ENCODE measurements around the gene CEMIP. TPM values are rescaled to one million over a fixed set of nuclear protein-coding genes. Genes with fewer than 3 reads are reported as not detected.
A peak's percentile ranks its signal among the peaks of the same experiment; 100 is the strongest.
"Not testable (repeated sequence)": the region's sequence is repeated elsewhere in the genome, so short reads cannot be mapped to it uniquely, and the experiment has no call there.

CEMIP gene
- total RNA-seq, 6 experiments from 2014 or later = 0.64 to 0.74 TPM; not detected in 4

DNA sequence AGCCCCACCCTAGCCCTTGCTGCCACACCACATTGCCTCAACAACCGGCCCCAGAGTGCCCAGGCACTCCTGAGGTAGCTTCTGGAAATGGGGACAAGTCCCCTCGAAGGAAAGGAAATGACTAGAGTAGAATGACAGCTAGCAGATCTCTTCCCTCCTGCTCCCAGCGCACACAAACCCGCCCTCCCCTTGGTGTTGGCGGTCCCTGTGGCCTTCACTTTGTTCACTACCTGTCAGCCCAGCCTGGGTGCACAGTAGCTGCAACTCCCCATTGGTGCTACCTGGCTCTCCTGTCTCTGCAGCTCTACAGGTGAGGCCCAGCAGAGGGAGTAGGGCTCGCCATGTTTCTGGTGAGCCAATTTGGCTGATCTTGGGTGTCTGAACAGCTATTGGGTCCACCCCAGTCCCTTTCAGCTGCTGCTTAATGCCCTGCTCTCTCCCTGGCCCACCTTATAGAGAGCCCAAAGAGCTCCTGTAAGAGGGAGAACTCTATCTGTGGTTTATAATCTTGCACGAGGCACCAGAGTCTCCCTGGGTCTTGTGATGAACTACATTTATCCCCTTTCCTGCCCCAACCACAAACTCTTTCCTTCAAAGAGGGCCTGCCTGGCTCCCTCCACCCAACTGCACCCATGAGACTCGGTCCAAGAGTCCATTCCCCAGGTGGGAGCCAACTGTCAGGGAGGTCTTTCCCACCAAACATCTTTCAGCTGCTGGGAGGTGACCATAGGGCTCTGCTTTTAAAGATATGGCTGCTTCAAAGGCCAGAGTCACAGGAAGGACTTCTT is 171.3 kb downstream of the CEMIP start:
- DNase-seq (no peak), ATAC-seq (no peak)
- intact Hi-C loops (cut with DNase I) = no loop called here
- TF ChIP-seq, protein P1, sequence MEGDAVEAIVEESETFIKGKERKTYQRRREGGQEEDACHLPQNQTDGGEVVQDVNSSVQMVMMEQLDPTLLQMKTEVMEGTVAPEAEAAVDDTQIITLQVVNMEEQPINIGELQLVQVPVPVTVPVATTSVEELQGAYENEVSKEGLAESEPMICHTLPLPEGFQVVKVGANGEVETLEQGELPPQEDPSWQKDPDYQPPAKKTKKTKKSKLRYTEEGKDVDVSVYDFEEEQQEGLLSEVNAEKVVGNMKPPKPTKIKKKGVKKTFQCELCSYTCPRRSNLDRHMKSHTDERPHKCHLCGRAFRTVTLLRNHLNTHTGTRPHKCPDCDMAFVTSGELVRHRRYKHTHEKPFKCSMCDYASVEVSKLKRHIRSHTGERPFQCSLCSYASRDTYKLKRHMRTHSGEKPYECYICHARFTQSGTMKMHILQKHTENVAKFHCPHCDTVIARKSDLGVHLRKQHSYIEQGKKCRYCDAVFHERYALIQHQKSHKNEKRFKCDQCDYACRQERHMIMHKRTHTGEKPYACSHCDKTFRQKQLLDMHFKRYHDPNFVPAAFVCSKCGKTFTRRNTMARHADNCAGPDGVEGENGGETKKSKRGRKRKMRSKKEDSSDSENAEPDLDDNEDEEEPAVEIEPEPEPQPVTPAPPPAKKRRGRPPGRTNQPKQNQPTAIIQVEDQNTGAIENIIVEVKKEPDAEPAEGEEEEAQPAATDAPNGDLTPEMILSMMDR (IDR thresholded peaks at IDR 0.05) = no peak
- no peak for TF ChIP-seq POLR2A (IDR thresholded peaks at IDR 0.05)
- Histone ChIP-seq H3K27ac (no peak overlapping the region), H3K4me1 (no peaks in the 10 kb centered on the region), H3K9me3 (no peaks in the 10 kb centered on the region), H3K36me3 (peaks cover 0 to 35% (median 6%) of the 10 kb centered on the region in 4 donors), H3K27me3 (no peaks in the 10 kb centered on the region), H3K4me3 (no peak overlapping the region)
- 92% methylated on average over 2 of the region's 8 CpGs for WGBS (ENCODE audit: insufficient coverage, low coverage, low lambda C conversion rate, missing lambda C conversion rate)

GRCh38 chr15:80951941-80952340 is 172.8 kb downstream of the CEMIP start:
- H3K27ac ChIP-seq = no peak overlapping the region
- no peak for TF ChIP-seq POLR2A (IDR thresholded peaks at IDR 0.05)
- TF ChIP-seq, protein P1 (IDR thresholded peaks at IDR 0.05) = no peak
- DNase-seq (no peak), ATAC-seq (no peak)
- no peaks in the 10 kb centered on the region for H3K27me3 ChIP-seq
- H3K4me3 ChIP-seq = no peak overlapping the region
- no peaks in the 10 kb centered on the region for H3K4me1 ChIP-seq
- peaks cover 0 to 35% (median 6%) of the 10 kb centered on the region in 4 donors for H3K36me3 ChIP-seq
- intact Hi-C loops (cut with DNase I) = no loop called here
- no peaks in the 10 kb centered on the region for H3K9me3 ChIP-seq
- WGBS (ENCODE audit: insufficient coverage, low coverage, low lambda C conversion rate, missing lambda C conversion rate) = 61% methylated on average over 3 of the region's 5 CpGs

DNA sequence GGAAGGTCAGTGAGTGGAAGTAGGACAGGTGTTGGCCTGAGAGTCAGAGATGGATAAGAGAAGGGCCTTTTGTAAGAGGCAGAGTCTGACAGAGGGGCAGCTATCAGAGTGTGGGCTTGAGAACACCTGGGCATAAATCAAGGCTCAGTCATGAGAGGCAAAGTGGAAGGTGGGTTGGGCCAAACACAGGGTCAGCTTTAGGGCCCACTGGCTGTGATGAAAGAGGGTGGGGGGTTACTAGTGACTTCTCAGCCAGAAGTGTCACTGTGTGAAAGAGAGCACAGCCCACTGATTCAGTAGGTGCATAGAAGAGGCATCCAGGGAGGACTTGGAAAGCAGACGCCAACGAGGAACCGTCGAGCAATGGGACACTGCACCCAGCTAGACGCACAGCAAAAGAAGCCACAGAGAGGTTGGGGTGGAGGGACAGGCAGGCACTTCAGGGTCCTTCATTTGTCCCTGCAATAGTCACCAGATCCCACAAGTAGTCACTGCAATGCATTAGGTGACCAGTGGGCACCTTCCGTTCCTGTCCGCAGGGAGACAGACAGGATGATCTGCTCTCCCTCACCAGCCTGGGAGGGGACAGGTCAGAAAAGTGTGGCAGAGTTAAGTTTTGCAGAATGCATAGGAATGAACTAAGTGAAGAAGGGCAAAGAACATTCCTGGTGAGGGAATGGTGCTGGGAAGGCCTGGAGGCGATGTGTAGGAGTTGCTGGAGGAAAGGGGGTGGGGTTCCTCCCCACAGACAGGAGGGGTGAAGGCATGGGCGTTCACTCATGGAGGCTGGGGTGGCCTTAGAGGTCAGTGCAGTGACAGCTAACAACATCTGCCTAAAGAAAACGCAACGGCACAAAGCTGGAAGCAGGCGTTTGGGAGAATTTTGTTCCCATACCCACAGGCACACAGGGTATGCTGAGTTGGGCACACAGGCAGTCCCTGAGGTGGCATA is 174.1 kb downstream of the CEMIP start:
- H3K36me3 ChIP-seq = peaks cover 0 to 25% (median 6%) of the 10 kb centered on the region in 4 donors
- H3K27ac ChIP-seq = no peak overlapping the region
- H3K4me1 ChIP-seq = no peaks in the 10 kb centered on the region
- 100% methylated on average over 5 of the region's 12 CpGs for WGBS (ENCODE audit: insufficient coverage, low coverage, low lambda C conversion rate, missing lambda C conversion rate)
- no peaks in the 10 kb centered on the region for H3K27me3 ChIP-seq
- intact Hi-C loops (cut with DNase I) = no loop called here
- DNase-seq (no peak), ATAC-seq (no peak)
- no peaks in the 10 kb centered on the region for H3K9me3 ChIP-seq
- TF ChIP-seq POLR2A (IDR thresholded peaks at IDR 0.05) = no peak
- TF ChIP-seq, protein P1 (IDR thresholded peaks at IDR 0.05) = no peak
- no peak overlapping the region for H3K4me3 ChIP-seq

DNA sequence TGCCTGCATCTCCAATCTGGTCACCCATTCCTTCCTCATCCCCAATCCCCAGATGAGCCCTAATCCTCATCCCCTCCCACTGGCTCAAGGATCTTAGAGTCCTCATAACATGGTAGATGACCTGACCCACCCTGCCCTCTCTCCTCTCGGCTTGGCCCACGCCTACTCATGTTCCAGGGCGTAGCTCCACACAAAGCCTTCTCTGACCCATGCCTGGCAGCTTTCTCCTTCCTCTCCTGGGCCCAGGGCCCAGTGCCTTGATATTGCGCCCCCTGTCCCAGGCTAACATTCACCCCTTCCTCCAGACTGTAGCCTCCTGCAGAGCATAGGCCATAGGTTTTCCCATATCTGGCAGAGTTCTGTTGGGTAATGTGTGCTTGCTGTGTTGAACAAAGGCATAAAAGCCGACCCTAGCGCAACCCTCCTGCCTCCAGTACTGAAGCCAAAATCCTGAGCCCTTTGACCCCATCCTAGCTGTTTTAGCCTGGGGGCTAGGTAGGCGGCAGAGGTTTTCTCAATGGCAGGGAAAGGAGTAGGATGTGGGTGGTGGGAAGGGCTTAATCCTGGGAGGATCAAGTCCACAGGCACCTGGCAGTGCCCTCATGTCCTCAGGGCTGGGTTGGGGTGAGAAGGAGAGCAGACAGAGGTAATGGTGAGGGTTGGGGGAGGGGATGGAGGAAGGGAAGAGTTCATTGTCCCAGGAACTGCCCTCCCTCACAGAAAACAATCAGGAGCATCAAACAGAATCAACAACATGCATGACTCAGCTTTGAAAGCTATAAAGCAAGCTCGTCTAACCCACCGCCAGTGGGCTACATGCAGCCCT is 175.0 kb downstream of the CEMIP start:
- DNase-seq (no peak), ATAC-seq (peak in 2 of 4 donors; percentile 14 to 37)
- TF ChIP-seq, protein P1 (IDR thresholded peaks at IDR 0.05) = no peak
- no peak for TF ChIP-seq POLR2A (IDR thresholded peaks at IDR 0.05)
- 75% methylated on average over 7 of the region's 9 CpGs for WGBS (ENCODE audit: insufficient coverage, low coverage, low lambda C conversion rate, missing lambda C conversion rate)
- no peak overlapping the region for H3K27ac ChIP-seq
- H3K36me3 ChIP-seq = peaks cover 0 to 21% (median 4%) of the 10 kb centered on the region in 4 donors
- H3K9me3 ChIP-seq = no peaks in the 10 kb centered on the region
- no peaks in the 10 kb centered on the region for H3K27me3 ChIP-seq
- H3K4me1 ChIP-seq = no peaks in the 10 kb centered on the region
- H3K4me3 ChIP-seq = no peak overlapping the region
- intact Hi-C loops (cut with DNase I) = no loop called here

DNA sequence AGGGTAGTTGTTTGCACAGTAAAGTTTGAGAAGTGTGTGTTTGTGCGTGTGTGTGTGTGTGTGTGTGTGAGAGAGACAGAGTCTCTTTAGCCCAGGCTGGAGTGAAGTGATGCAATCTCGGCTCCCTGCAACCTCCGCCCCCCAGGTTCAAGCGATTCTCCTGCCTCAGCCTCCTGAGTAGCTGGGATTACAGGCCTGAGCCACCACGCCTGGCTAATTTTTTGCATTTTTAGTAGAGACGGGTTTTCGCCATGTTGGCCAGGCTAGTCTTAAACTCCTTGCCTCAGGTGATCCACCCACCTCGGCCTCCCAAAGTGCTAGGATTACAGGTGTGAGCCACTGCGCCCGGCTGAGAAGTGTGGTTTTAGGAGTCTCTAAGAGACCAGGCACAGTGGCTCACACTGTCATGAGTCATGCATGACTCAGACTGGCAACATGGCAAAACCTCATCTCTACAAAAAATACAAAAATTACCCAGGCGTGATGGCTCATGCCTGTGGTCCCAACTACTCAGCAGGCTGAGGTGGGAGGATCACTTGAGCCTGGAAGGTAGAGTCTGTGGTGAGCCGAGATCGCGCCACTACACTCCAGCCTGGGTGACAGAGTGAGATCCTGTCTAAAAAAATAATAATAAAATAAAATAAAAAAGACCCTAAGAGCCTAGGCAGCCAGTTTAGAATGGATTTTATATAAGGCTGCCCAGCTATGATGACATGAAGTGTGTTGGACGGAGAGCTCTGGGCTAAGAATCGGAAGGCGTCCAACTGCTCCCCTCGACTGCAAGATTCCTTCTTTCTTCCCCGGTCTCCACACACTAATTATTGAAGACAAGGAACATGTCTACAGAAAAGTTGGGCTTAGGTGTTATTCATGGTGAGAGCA is 176.6 kb downstream of the CEMIP start:
- intact Hi-C loops (cut with DNase I); H3K27me3 ChIP-seq; H3K9me3 ChIP-seq; DNase-seq; H3K4me1 ChIP-seq; H3K27ac ChIP-seq; H3K4me3 ChIP-seq: not testable (repeated sequence)
- 88% methylated on average over 12 of the region's 19 CpGs for WGBS (ENCODE audit: insufficient coverage, low coverage, low lambda C conversion rate, missing lambda C conversion rate)
- peak in 1 of 4 donors; percentile 52 for ATAC-seq
- peaks cover 0 to 18% (median 4%) of the 10 kb centered on the region in 4 donors for H3K36me3 ChIP-seq
